NCI-H187 (cell line): Measurements from ENCODE around the gene SLC35B2.

Experiments used
- DNase-seq, 2 experiments: peaks; one replicate each; lab custom pipeline; 2025; lab: John Stamatoyannopoulos, UW

The SLC35B2 gene

DNA sequence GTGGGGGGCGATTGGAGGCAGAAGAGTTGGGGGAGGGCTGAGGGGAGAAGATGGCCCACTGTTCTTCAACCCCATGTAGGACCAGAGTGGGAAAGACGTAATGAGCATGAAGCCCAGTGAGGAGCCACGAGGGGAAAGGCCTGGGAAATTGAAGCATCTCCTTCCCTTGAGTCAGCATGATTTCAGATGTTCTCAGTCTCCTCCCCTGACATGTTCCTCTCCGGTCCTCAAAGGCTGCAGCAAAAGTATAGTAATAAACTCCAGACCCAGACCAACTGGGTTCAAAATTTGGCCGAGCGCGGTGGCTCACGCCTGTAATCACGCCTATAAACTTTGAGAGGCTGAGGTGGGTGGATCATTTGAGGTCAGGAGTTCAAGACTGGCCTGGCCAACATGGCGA is 9.9 kb upstream of the SLC35B2 start:
- no peak for DNase-seq

DNA sequence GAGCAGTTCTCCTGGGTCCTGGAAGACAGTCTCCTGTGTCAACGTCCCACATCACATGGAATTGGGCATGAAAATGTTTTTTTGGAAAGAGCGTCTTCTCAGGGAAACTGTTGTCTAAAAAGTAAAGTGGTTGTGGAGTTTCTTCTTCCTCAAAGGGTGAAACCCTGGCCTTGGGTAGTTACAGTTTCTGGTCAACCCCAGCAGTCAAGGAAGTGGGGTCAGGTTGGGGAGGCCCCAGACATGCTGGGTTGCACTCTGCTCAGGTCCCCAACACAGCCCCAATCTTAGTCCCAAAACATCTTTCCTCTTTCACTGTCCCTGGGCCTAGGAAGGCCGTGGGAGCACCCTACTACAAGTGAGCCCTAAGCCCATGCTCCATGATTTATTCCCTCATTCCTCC is 9.0 kb upstream of the SLC35B2 start:
- DNase-seq, result no peak

DNA sequence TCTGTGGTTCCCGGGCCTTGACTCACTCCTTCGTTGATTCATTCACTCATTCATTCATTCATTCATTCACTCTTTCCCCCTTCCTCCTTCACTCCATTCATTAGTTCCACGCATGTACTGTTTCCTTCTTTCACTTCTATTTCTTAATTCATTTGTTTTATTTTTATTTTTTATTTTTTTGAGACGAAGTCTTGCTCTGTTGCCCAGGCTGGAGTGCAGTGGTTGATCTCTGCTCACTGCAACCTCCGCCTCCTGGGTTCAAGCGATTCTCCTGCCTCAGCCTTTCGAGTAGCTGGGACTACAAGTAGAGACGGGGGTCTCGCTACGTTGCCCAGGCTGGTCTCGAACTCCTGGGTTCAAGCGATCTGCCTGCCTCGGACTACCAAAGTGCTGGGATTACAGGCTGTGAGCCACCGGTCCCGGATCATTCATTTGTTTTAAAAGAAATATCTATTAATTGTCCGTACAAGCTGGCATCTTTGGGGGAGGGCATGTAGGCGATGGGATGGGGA is 8.4 kb upstream of the SLC35B2 start:
- no peak for DNase-seq

DNA sequence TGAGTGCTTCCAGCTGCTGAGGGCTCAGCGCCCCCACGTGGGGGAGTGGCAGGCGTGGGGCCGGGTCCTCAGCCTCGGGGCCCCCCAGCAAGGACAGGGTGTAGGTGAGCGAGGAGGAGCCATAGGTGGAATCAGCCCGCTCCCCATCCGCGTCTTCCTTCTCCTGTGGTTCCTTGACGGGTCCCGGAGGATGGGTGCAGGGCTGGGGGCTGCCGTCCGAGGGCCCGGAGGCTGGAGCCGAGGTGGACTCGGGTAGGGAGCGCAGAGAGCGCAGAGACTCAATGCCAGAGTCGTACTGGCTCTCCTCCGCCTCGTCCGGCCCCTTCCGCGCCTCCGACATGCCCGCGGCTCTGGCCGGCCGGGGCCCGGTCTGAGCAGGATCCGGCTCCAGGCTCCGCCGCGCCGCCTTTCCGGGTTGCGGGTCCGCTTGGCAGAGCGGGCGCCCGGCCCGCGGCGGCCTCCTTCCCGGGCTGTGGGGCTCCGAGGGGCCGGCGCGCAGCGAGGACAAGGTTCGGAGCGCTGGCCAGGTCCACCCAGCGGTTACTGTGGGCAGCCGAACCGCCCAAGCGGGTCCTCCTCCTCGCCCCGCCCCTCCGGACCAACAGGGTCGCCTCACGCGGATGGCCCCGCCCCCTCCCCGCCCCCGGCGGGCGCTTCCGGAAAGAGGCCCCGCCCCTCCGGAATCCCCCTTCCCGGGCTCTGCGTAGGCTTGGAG is 7.8 kb upstream of the SLC35B2 start, which contains the start of gene NFKBIE:
TSS of gene NFKBIE (minus strand) at position 545 of the 715 bp plus-strand sequence. CDS start at position 340, 205 bp downstream.
- peak; percentile 74 to 87 for DNase-seq

DNA sequence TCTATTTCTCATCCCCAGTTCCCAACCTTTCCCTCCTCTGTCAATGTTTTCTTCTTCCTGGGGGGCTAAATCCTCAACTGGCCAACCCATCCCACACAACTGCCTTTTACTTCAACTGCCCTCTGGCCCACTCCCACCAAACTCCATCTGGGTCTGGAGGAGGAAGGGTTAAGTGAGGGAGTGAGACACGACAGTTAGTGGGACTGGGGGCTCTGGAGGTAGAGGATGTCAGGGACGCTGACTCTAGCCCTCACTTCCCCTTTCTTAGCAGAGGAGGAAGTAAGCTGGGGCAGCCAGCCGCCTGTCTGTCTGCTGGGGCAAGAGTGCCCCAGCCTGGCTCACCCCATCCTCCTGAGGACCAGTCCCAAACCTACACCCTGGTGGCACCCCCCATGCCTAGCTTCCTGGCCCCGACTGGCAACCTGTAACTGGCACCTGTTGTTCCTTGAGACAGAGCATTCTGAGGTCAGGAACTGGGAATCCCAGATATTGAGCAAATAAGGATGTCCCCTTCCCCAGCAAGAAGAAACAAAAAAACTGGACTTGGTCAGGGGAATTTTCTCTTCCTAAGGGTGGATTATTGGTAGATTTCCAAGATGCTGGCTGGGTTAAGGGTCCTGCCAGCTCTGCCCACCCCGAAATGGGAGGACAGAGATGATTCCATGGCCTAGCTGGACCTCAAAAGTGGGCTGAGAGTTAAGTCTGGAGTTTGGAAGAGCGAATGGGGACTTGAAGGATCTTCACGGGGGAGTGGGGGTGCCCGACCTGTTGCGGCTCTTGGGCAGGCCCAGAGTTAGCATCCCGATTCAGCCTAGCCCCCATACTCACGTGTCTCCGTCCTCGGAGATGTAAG is 7.1 kb upstream of the SLC35B2 start:
- DNase-seq, result no peak

DNA sequence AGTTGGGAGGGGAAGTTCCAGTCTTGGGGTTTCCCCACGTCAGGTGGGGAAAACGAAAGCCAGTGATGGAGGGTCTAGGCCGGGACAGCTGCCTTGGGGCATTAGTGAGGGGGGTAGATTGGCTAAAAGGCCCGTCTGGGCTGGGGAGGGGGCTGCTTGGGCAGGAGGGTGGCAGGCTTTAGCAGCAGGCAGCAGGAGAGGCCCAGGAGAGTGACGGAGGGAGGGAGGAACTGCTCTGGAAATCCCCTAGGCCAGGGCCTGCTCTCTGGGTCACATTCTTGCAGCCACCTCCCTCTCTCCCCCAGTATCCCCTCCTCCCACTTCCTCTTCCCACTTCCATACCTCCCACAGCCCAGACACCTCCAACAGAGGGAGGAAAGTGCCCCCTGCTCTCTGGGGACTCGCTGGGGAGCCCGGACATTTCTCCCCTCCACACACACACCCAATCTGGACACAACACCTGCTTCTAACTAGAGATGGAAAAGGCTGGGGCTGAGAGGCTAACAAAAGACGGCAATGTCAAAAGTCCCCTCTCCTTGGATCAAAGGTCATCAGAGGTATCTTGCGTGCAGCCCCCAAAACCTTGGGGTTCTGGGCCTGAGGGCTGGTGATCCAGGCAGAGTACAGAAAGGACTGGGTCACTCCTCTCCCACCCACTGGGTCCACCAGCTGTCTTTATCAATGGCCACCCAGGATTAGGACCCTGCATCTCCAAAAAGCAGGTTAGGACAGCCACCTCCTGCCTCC is 6.2 kb upstream of the SLC35B2 start:
- DNase-seq, result no peak

DNA sequence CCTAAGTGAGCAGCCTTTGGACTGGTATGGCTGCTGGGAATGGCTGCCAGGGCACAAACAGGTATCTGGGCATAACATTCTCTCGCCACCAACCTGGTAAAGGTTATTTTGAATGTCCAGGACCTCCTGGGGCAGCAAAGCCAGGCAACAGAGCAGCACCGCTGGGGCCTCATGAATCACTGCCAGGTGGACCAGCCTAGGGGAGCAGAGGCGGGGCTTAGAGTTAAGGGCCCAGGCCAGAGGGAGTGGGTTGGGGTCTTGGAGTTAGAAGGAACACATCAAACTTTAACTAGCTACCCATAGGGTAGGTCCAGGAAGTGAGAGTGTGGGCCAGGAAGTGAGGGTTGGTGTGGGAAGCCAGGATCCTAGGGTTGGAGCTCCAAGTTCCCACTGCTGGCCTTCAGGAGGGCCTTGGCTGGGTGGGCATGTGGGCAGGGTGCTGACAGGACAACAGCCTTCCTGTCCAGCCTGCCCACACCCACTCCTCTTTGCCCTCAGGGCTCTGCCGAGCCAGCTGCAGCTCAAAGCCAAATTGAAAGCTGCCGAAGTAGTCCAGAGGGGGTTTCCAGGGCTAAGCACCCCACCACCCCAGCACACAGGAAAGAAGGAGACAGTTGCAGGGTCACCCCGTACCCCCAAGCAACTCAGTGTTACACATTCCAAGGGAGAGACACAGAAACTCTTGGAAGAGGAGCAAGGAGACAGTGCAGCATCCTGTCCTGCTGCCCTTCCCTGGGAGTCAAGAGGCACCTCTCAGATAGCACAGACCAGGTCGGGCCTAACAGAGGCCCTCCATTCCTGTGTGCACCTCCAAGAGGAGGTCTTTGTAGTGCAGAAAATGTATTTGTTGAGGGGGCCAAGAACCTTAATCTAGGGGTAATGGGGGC is 5.4 kb upstream of the SLC35B2 start:
- DNase-seq, result no peak

DNA sequence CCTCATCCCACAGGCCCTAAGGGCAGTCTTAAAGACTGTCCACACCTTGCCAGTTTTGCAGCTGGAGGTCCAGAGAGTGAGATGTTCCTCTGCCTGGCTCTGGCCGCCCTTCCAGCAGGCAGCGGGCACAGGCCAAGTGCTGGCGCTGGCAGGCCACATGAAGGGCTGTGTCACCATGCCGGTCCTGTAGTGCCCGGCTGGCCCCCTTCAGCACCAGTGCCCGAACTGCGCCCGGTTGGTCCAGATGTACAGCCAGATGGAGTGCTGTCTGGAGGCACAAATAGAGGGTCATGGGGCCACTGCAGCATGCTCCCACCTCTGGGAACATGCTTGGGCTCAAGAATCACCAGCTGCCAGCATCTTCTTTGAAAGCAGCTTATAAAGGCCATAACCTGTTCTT is 4.3 kb upstream of the SLC35B2 start:
- DNase-seq, result no peak

DNA sequence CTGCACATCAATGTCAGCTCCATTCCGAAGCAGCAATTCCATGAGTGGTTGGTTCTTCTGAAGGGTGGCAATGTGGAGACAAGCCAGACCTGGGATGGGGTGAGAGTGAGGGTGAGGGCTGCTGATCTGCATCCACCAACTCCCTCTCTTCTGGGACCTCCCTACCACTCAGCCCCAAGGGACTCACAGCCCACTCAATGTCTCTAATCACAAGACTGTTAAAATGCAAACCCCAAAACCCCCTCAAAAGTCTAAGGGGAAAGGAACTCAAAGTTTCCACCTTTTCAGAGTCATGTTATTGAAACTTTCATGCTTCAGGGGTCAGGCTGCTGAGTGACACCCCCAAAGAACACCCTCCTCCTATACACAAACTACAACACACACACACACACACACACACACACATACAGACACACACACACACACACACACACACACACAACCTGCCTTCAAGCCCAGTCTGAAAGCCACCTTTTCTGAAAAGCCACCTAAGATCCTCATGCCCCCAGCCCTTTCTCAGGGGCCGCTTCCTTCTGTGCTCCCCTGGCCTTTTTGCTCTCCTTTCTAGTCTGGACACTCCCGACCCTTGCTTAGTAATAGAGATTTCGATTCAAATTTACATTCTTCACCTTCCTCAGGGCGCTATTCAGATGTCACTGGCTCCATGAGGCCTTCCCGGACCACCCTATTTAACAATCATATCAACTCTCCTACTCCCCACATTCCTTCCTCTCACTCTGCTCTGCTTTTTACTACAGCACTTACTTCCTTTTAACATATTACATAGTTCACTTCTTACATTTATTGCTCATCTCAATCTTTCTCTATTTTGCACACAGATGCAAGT is 3.3 kb upstream of the SLC35B2 start:
- no peak for DNase-seq

DNA sequence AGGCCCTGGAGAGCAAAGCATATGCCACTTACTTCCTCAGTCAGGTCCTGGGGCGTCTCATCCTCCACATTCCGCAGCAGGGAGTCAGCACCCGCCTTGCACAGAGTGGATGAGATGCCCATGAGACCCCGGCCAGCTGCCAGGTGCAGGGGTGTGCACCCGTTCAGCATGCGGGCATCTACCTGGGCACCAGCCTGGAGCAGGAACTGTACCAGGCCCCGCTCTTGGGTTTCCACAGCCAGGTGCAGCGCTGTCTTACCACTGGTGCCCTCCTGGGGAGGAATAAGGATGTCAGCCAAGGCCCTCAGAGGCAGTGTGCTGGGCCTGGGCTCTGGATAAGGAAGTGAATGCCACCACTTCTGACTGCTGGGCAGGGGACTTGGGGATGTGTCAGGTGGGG is 2.7 kb upstream of the SLC35B2 start:
- DNase-seq, result no peak

DNA sequence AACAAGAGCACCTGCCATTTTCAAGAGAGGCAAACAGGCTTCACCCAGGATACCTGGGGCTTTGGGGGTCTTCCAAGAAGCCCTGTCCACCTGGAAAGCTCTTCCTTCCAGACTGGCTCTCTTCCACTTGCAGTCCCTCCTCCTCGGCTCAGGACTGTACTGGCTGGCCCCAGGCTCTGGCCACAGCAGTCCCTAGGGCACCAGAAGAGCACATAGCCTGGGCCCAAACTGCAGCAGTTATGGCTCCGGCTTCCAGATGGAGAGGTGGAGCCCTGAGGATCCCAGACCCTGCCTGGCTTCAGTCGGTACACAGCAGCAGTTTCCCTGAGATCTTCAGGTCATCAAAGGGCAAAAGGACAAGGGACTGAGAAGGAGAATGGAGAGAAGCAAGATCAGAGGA is 1.6 kb upstream of the SLC35B2 start:
- DNase-seq, result no peak

DNA sequence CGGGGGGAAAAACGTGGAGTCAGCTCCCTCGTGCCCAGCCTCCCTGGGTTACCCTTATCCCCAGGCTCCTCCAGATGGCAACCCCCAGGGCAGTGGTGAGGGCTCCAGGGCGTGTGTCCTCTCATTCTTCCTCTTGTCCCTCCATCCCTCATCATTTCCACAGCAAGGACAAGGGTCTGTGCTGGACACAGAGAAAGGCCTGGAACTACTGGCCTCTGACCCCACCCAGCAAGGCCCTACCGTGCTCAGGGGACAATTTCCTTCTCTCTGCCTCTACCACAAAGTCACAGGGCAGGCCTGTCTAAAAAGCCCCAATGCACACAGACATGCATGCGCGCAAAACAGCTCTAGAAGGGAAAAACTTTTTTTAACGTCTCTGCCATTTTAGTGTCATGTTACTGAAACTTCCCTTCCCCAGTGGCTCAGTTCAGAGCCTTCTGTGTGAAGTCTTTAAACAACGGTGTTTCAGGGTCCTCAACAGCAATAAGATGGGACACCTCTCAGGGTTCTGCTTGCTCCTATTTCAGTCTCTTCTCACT is 1.1 kb upstream of the SLC35B2 start:
- no peak for DNase-seq

DNA sequence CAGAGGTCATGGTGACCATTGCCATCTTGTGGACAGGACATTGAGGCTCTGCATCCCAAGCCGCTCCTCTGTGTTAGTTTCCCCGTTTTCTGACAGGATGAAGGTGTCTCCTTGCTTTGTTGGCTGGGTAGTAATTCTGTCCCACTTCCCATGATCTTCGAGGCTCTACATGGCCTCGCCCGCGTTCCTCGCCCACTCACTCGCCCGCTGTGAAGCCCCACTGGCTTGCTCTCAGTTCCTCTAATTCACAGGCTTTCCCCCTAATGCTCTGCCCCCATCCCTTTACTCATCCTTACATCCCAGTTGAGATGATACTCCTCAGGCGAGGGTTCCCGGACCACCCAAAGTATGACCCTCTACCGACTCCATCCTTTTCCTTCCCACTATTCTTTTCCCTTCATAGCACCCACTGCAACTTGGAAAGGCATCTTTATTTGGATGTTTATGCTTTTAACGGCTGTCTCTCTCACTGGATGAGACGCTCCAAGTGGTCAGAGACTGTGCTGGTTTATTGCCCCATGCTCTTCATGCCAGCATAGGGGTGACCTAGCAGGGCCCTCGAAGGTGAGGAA is 511 bp upstream of the SLC35B2 start:
- DNase-seq, result no peak

DNA sequence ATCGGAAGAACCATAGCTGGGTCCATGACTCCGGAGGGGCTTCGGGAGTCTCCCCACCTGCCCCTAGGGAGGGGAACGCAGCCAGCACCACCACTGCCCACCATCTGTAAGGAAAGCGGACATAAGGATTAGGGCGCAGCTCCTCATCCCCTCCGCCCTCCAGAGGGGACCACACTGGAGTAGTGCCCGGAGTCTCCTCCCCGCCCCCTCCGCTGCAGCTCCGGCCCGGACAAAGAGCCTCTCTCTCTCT is 628 bp downstream of the SLC35B2 start:
- DNase-seq, result no peak

DNA sequence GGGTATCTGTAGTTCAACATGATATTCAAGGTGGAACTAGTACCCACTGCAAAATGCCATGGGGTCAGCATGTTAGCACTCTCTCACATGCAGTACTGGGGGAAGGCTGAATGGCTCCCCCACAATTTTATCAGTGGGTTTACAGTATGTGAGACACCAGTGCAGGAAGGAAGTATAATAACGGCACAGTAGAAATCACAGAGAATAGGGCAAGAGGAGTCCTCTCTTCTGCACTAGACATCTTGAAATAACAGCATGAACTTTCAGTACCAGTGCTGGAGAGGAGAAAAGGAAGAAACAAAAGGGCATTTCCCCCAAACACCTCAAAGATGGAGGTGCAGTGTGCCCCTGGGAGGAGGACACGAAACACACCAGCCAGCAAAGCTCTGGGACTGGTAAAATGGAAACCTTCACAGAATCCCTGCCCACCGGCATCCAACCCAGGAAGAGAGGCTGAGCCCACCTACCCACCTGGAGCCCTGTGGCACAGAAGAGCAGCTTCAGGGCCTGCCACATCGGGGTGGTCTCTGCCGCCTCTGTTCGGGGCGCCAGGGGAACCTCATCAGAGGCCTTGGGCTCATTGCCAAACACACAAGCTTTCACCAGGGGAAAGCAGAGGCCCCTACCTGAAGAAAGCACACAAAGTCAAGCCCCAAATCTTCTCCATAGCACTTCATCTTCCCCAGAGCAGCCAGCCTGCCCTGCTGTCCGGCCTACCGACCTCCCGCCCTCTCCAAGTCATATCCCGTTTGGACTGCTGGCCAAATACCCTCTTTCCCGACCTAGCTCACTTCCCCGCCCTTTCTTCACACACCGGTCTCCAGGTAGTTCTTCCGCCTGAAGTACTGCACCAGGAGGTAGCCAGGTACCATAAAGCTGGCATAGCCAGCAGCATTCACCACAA is 1.2 kb downstream of the SLC35B2 start:
- no peak for DNase-seq

DNA sequence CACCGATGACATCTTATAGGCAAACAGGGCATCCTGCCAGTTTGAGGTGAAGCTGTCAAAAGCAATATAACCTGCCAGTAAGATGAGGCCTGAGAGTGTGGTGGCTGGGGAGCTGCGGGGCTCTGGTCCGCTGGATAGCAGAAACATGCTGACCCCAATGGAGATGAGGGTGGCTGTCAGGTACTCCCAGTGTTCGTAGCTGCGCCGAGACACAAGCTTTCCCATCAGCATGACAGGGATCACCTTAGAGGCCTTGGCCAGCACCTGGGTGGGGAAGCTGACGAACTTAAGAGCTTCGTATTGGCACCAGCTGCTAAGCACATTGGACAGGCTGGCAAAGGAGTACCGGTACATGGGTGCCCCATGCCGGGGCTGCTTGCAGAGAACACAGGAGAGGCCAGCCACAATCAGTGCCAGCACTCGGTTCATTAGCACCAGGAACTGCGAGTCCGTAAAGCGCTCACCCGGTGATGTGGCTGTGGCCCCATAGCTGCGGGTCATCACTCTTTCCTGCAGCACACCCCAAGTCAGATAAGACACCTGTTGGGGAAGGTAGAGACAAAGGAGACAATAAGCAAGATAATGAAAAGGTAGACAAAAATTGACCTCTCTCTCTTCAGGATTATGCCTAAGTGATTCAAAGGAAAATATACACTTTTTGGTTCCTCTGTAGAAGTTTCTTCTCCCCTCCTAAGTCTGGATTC is 2.1 kb downstream of the SLC35B2 start:
- DNase-seq, result no peak

DNA sequence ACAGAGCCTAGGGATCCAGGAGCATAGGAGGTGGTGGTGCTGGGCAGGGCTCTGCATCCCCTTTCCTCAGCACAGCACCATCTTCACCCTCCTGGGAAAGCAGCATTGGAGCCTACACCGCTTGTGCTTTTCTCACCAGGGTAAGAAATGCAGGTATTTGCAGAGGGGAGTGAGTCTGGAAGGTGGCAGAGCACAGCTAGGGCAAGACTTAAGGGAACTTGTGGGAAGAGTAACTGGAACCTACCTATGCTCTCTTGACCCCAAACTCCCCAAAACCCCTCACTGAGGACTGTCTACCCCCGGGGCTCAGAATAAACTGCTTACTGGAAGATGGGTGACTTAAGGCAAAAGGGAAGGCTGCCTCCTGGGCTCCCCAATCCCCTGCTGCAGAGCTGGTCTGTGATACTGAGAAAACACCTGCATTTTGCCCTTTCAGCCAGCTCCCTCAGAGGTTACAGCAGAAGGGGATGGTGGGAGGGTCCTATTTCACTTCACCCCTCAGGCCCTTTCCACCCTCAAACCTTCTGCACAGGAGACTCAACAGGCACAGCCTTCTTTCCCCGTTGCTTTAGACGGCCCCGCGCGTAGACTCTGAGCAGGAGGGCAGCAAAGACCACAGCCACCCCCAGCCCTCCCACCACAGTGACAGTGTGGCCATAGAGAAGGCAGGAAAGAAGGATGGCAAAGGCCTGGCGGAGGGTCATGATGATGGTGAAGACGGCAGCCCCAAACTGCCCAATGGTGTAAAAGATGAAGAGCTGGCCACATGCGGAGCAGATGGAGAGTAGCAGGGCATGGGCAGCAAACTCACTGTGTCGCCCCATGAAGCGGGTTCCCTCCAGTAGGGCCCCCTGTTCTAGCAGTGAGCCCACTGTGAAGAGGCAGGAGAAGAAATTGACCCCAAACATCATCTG is 2.9 kb downstream of the SLC35B2 start:
- DNase-seq, result no peak
